Aorta (tissue), 5 donors: ENCODE data around the gene C1RL. TPM values are rescaled to one million over a fixed set of nuclear protein-coding genes. Genes with fewer than 3 reads are reported as not detected.

ENCODE experiments used
- ATAC-seq: fragments of 200-7000 bp; cut with Tn5 transposase; one replicate; pipeline ENCODE4 v1.9.1; 2022; ENCODE audit warnings: moderate library complexity; ENCODE audit not compliant: low FRiP score
- DNase-seq, 2 donors: peaks; one replicate each; pipeline ENCODE4 v3.0.0-alpha.2; 2020
- H3K27ac ChIP-seq, 2 donors: one replicate each; pipeline ENCODE4 v1.5.1; 2013; ENCODE audit warnings: low read length in 2 of 2, mild to moderate bottlenecking in 2 of 2, moderate library complexity in 2 of 2, control low read depth in 1 of 2, inconsistent platforms in 1 of 2, low read depth in 1 of 2
- H3K27me3 ChIP-seq, 2 donors: one replicate each; pipeline ENCODE4 v1.6.1; 2013; ENCODE audit warnings: control low read depth in 1 of 2, low read length in 1 of 2, mild to moderate bottlenecking in 1 of 2, moderate library complexity in 1 of 2; ENCODE audit not compliant: insufficient read depth in 2 of 2, control insufficient read depth in 1 of 2
- H3K36me3 ChIP-seq, 2 donors: one replicate each; pipeline ENCODE4 v1.6.1; 2013; ENCODE audit warnings: control low read depth in 1 of 2, low read length in 1 of 2, mild to moderate bottlenecking in 1 of 2; ENCODE audit not compliant: insufficient read depth in 2 of 2, control insufficient read depth in 1 of 2
- H3K4me1 ChIP-seq, 2 donors: one replicate each; pipeline ENCODE4 v1.6.1; 2013; ENCODE audit warnings: low read length in 2 of 2, control low read depth in 1 of 2, mild to moderate bottlenecking in 1 of 2, moderate library complexity in 1 of 2; ENCODE audit not compliant: insufficient read depth in 2 of 2, control insufficient read depth in 1 of 2
- H3K4me3 ChIP-seq, 2 donors: one replicate each; pipeline ENCODE4 v1.5.1; 2013; ENCODE audit warnings: low read length in 2 of 2, control low read depth in 1 of 2, mild to moderate bottlenecking in 1 of 2
- H3K9me3 ChIP-seq: one replicate; pipeline ENCODE4 v1.6.1; 2013; ENCODE audit warnings: mild to moderate bottlenecking, low read length; ENCODE audit not compliant: control insufficient read depth
- WGBS, 2 donors: extraction: QIAGEN DNeasy Blood & Tissue Kit; methylation state at CpG; one replicate each; pipeline ENCODE4 v1.1.7; 2013; 5-methylcytosine and 5-hydroxymethylcytosine counted together
- intact Hi-C, 2 donors: fragments of 100-400 bp; cut with DNase I; formaldehyde crosslinking; loops; one replicate each; pipeline versions ENCODE4 v1.14.2 to v1.15.0; 2022
- polyA plus RNA-seq, 2 donors: library from polyadenylated mRNA; stranded (reverse); fragments of 200-250 nt; gene quantifications; one replicate each; pipeline ENCODE4 v1.2.3, GENCODE V29; 2013
- total RNA-seq, 2 donors: library from RNA; stranded (reverse); fragmentation: NEBNext Ultra II Directional; extraction: Animal tissue kit (Norgen Biotek cat#: 25700); gene quantifications; one replicate each; pipeline ENCODE4 v1.2.1, GENCODE V29; 2021
- donor health status: healthy with polysubstance abuse.
- donor health status: Bipolar disorder and iron deficiency.
- donor health status: DM: no; HTN: no; CAD: no.
- donor health status: DM: no; HTN: no; CAD: no.
- donor health status: DM: yes; HTN: yes; CAD: no.

The C1RL gene
- total and polyA plus RNA-seq, 4 donors = 14.5 to 139 (median 83.6) TPM

- DNase-seq (no peak), ATAC-seq (no peak)
- Histone ChIP-seq H3K27me3 (no peaks in the 10 kb centered on the region), H3K4me1 (no peaks in the 10 kb centered on the region), H3K36me3 (peaks cover 2 to 6% of the 10 kb centered on the region in 2 donors), H3K27ac (no peak overlapping the region), H3K9me3 (no peaks in the 10 kb centered on the region), H3K4me3 (no peak overlapping the region)
- WGBS, 2 donors = 90 to 93% methylated on average over 11 of the region's 11 CpGs
- intact Hi-C loops = no loop called here
Measured at GRCh38 chr12:7089196-7089871, 19.7 kb downstream of the C1RL start.

- DNase-seq (no peak), ATAC-seq (no peak)
- Histone ChIP-seq H3K27me3 (no peaks in the 10 kb centered on the region), H3K4me1 (no peaks in the 10 kb centered on the region), H3K36me3 (peaks cover 2 to 7% of the 10 kb centered on the region in 2 donors), H3K4me3 (no peak overlapping the region), H3K27ac (no peak overlapping the region), H3K9me3 (no peaks in the 10 kb centered on the region)
- intact Hi-C loops = no loop called here
Measured at GRCh38 chr12:7083125-7083524, 25.9 kb downstream of the C1RL start.

GRCh38 chr12:7081037-7081436 lies 28.0 kb downstream of the C1RL start:
- WGBS, 2 donors = 91 to 92% methylated on average over 14 of the region's 14 CpGs
- Histone ChIP-seq H3K27me3 (no peaks in the 10 kb centered on the region), H3K27ac (no peak overlapping the region), H3K36me3 (peaks cover 2 to 7% of the 10 kb centered on the region in 2 donors), H3K4me1 (no peaks in the 10 kb centered on the region), H3K4me3 (no peak overlapping the region), H3K9me3 (no peaks in the 10 kb centered on the region)
- DNase-seq (no peak), ATAC-seq (no peak)
- intact Hi-C loops = no loop called here

GRCh38 chr12:7079826-7080125 lies 29.2 kb downstream of the C1RL start:
- Histone ChIP-seq H3K4me1 (no peaks in the 10 kb centered on the region), H3K27me3 (no peaks in the 10 kb centered on the region), H3K9me3 (no peaks in the 10 kb centered on the region), H3K36me3 (peaks cover 1 to 6% of the 10 kb centered on the region in 2 donors), H3K4me3 (no peak overlapping the region), H3K27ac (peak overlapping the region in 1 of 2 donors; percentile 70)
- ATAC-seq (peak; percentile 64), DNase-seq (no peak)
- intact Hi-C loops = no loop called here

GRCh38 chr12:7078163-7078562 lies 30.9 kb downstream of the C1RL start:
- no peak overlapping the region for H3K27ac ChIP-seq
- intact Hi-C loops = no loop called here
- H3K4me1 ChIP-seq = no peaks in the 10 kb centered on the region
- no peaks in the 10 kb centered on the region for H3K27me3 ChIP-seq
- peaks cover 0 to 3% of the 10 kb centered on the region in 2 donors for H3K36me3 ChIP-seq
- H3K9me3 ChIP-seq = no peaks in the 10 kb centered on the region
- ATAC-seq = no peak
- no peak overlapping the region for H3K4me3 ChIP-seq
- WGBS, 2 donors = 64 to 70% methylated on average over 4 of the region's 4 CpGs
- DNase-seq = no peak

GRCh38 chr12:7076493-7076892 lies 32.5 kb downstream of the C1RL start:
- Histone ChIP-seq H3K4me3 (no peak overlapping the region), H3K27ac (no peak overlapping the region), H3K27me3 (no peaks in the 10 kb centered on the region), H3K9me3 (no peaks in the 10 kb centered on the region), H3K36me3 (peaks cover 0 to 3% of the 10 kb centered on the region in 2 donors), H3K4me1 (no peaks in the 10 kb centered on the region)
- 93 to 95% methylated on average over 4 of the region's 4 CpGs for WGBS, 2 donors
- intact Hi-C loops = no loop called here
- DNase-seq = no peak
- no peak for ATAC-seq

- H3K36me3 ChIP-seq = peaks cover 0 to 2% of the 10 kb centered on the region in 2 donors
- H3K27ac ChIP-seq = no peak overlapping the region
Measured at GRCh38 chr12:7075939-7076338, 33.1 kb downstream of the C1RL start.

GRCh38 chr12:7075518-7075917 lies 33.5 kb downstream of the C1RL start:
- Histone ChIP-seq H3K4me3 (no peak overlapping the region), H3K27me3 (no peaks in the 10 kb centered on the region), H3K9me3 (no peaks in the 10 kb centered on the region), H3K36me3 (no peaks in the 10 kb centered on the region), H3K4me1 (no peaks in the 10 kb centered on the region), H3K27ac (no peak overlapping the region)
- ATAC-seq (no peak), DNase-seq (no peak)
- WGBS, 2 donors = 81 to 82% methylated on average over 3 of the region's 3 CpGs
- intact Hi-C loops = no loop called here

More at GRCh38 chr12:7075939-7076338, 33.1 kb downstream of the C1RL start:
- WGBS, 2 donors = 66 to 67% methylated on average over 3 of the region's 3 CpGs
- intact Hi-C loops = no loop called here
- no peak for DNase-seq
- H3K4me1 ChIP-seq = no peaks in the 10 kb centered on the region
- H3K9me3 ChIP-seq = no peaks in the 10 kb centered on the region
- no peak for ATAC-seq
- no peak overlapping the region for H3K4me3 ChIP-seq
- no peaks in the 10 kb centered on the region for H3K27me3 ChIP-seq

GRCh38 chr12:7073946-7074345 lies 35.1 kb downstream of the C1RL start:
- H3K9me3 ChIP-seq = no peaks in the 10 kb centered on the region
- DNase-seq (no peak), ATAC-seq (no peak)
- no peaks in the 10 kb centered on the region for H3K4me1 ChIP-seq
- H3K4me3 ChIP-seq = no peak overlapping the region
- intact Hi-C loops = no loop called here
- no peak overlapping the region for H3K27ac ChIP-seq
- peaks cover 0 to 2% of the 10 kb centered on the region in 2 donors for H3K36me3 ChIP-seq
- no peaks in the 10 kb centered on the region for H3K27me3 ChIP-seq
- WGBS, 2 donors = 58 to 60% methylated on average over 1 of the region's 1 CpG
